HL-60 (cell line): ENCODE measurements around the gene OR2W1.

Experiments used
- DNase-seq, 2 experiments: peaks; one replicate each; pipeline ENCODE4 v3.0.0-alpha.2; 2010 to 2020; ENCODE audit warnings: low read depth in 1 of 2, low spot score in 1 of 2
- H3K27ac ChIP-seq: fragments of 250-450 bp; sonication (Bioruptor Pico); replicated peaks from 2 replicates; pipeline ENCODE4 v1.5.1; 2020; ENCODE audit warnings: mild to moderate bottlenecking, moderate library complexity
- H3K27me3 ChIP-seq: fragments of 250-450 bp; sonication (Bioruptor Pico); 2 replicates; pipeline ENCODE4 v1.5.1; 2021; ENCODE audit warnings: mild to moderate bottlenecking, moderate library complexity; ENCODE audit not compliant: insufficient read depth, poor library complexity, severe bottlenecking
- H3K4me3 ChIP-seq: replicated peaks from 2 replicates; pipeline ENCODE4 v1.5.1; 2011; ENCODE audit warnings: mild to moderate bottlenecking, control low read depth, low read length; ENCODE audit not compliant: insufficient read depth
- GABPA ChIP-seq: IDR thresholded peaks from 2 replicates; pipeline ENCODE4 v1.6.1; 2012; ENCODE audit warnings: low read depth
- POLR2AphosphoS5 ChIP-seq: IDR thresholded peaks from 2 replicates; pipeline ENCODE4 v1.6.1; 2012; ENCODE audit warnings: low read depth
- SPI1 ChIP-seq: IDR thresholded peaks from 2 replicates; pipeline ENCODE4 v1.6.1; 2012; ENCODE audit warnings: low read depth, mild to moderate bottlenecking, borderline replicate concordance
- TF ChIP-seq, protein P1 (sequence below): IDR thresholded peaks from one replicate; pipeline ENCODE4 v1.5.1; 2011; ENCODE audit warnings: low read length, control low read depth, inconsistent platforms; ENCODE audit not compliant: insufficient read depth
- TF ChIP-seq, protein P2 (sequence below): IDR thresholded peaks from 2 replicates; pipeline ENCODE4 v1.6.1; 2012; ENCODE audit warnings: low read depth; ENCODE audit not compliant: insufficient replicate concordance

Gene OR2W1

DNA sequence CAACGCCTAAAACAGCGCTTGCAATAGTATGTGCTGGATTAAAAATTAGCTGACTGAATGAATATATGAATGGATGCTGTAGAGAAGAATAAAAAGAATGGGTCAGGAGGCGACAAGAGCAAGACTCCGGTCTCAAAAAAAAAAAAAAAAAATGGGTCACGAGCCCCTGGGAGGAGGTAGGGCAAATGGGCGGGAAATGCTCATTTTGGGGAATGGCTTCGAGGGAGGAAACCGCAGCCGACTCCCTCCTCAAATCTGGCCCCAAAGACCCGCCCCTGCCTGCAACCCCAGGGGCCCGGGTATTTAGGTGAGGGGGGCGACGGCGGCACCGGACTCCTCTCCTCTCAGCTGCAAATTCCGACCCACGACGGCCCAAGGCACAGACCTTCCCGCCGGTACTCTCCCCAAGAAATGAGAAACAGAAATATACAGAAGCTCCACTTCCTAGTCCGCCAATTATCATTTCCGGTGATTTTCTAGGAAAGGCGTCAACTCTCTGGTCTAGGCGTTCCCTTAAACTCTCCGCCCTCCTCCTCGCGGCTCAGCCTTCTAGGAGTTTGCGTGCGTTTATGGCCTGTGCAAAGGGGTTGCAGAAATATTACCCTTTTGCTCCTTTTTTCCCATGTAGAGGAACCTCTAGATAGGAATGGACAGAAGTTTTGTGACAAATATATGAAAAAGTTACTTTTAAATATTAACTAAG is 39.6 kb downstream of the OR2W1 start, which contains the start of gene ZNF311:
ZNF311 (minus strand) TSS at position 133 of the 703 bp plus-strand sequence. CDS start 1,361 bp downstream, outside the sequence.
- H3K4me3 ChIP-seq = peak within 1 kb of the TSS; percentile 48
- TF ChIP-seq, protein P1, sequence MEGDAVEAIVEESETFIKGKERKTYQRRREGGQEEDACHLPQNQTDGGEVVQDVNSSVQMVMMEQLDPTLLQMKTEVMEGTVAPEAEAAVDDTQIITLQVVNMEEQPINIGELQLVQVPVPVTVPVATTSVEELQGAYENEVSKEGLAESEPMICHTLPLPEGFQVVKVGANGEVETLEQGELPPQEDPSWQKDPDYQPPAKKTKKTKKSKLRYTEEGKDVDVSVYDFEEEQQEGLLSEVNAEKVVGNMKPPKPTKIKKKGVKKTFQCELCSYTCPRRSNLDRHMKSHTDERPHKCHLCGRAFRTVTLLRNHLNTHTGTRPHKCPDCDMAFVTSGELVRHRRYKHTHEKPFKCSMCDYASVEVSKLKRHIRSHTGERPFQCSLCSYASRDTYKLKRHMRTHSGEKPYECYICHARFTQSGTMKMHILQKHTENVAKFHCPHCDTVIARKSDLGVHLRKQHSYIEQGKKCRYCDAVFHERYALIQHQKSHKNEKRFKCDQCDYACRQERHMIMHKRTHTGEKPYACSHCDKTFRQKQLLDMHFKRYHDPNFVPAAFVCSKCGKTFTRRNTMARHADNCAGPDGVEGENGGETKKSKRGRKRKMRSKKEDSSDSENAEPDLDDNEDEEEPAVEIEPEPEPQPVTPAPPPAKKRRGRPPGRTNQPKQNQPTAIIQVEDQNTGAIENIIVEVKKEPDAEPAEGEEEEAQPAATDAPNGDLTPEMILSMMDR = no peak
- TF ChIP-seq GABPA (peak; percentile 77), POLR2AphosphoS5 (peak; percentile 74), SPI1 (peak; percentile 46; the same call in 1 of the 2 replicates)
- TF ChIP-seq, protein P2, sequence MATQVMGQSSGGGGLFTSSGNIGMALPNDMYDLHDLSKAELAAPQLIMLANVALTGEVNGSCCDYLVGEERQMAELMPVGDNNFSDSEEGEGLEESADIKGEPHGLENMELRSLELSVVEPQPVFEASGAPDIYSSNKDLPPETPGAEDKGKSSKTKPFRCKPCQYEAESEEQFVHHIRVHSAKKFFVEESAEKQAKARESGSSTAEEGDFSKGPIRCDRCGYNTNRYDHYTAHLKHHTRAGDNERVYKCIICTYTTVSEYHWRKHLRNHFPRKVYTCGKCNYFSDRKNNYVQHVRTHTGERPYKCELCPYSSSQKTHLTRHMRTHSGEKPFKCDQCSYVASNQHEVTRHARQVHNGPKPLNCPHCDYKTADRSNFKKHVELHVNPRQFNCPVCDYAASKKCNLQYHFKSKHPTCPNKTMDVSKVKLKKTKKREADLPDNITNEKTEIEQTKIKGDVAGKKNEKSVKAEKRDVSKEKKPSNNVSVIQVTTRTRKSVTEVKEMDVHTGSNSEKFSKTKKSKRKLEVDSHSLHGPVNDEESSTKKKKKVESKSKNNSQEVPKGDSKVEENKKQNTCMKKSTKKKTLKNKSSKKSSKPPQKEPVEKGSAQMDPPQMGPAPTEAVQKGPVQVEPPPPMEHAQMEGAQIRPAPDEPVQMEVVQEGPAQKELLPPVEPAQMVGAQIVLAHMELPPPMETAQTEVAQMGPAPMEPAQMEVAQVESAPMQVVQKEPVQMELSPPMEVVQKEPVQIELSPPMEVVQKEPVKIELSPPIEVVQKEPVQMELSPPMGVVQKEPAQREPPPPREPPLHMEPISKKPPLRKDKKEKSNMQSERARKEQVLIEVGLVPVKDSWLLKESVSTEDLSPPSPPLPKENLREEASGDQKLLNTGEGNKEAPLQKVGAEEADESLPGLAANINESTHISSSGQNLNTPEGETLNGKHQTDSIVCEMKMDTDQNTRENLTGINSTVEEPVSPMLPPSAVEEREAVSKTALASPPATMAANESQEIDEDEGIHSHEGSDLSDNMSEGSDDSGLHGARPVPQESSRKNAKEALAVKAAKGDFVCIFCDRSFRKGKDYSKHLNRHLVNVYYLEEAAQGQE = peak; percentile 38

DNA sequence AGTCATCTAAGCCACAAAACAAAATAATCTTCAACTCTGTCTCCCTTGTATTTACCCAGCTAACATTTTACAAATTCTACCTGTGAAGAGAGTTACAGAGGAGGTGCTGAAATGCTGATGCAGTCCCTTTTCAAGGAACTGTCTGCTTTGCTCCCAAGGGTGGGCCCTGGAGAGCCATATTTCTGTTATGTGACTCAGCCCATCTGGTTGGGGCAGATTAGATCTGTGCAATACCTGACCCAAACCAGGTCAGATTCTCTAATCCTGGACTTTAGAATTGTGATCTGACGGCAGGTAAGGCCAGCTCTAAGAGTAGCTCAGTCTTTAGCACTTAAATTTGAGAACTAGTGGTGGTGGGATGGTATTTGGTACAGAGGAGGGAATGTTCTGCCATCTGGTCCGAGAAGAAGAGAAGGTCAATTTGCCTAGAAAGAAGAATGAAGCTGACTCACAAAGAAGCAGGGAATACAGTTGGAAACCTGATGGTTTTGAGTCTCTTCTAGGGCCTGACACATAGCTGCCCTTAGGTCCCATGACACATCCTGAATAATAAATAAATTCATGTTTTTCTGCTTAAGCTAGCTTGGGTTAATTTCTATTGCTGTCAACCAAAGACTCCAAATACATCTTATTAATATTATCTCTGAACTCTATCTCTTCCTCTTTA is 48.0 kb downstream of the OR2W1 start:
- H3K4me3 ChIP-seq = no peak overlapping the region
- TF ChIP-seq, protein P1 = no peak
- no peak for TF ChIP-seq SPI1
- TF ChIP-seq, protein P2 = no peak
- no peak for TF ChIP-seq GABPA
- TF ChIP-seq POLR2AphosphoS5 = no peak
- no peaks in the 10 kb centered on the region for H3K27me3 ChIP-seq
- DNase-seq = no peak
- H3K27ac ChIP-seq = no peak overlapping the region

More for the DNA sequence above, 39.6 kb downstream of the OR2W1 start, which contains the start of gene ZNF311:
- peak in 1 of 2 experiments; percentile 84 for DNase-seq
- H3K27me3 ChIP-seq = no peaks in the 10 kb centered on the region
- H3K27ac ChIP-seq = peak within 1 kb of the TSS; percentile 81

DNA sequence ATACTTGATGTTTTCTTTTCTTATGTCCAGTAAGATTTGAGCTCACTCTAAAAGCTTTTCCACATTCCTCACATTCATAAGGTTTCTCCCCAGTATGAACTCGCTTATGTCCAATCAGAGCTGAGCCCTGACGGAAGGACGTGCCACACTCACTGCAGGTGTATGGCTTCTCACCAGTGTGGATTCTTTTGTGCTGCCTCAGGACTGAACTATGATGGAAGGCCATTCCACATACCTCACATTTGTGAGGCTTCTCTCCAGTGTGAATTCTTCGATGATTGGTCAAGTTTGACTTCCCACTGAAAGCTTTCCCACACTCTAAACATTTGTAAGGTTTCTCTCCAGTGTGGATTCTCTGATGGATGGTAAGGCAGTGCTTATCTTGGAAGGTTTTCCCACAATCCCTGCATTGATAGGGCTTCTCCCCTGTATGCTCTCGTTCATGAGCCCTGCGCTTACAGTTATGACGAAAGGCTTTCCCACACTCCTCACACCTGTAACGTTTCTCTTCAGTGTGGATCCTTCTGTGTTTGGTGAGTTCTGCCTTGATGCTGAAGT is 49.8 kb downstream of the OR2W1 start:
- no peak for DNase-seq
- H3K27me3 ChIP-seq = no peaks in the 10 kb centered on the region
- no peak overlapping the region for H3K27ac ChIP-seq
- TF ChIP-seq, protein P2 = no peak
- TF ChIP-seq, protein P1 = no peak
- TF ChIP-seq SPI1 (no peak), GABPA (no peak), POLR2AphosphoS5 (no peak)
- no peak overlapping the region for H3K4me3 ChIP-seq
